NCI-H510A treated with DMSO at 0.1 percent for 48 hours (cell line): ENCODE data around the gene CYB5B.
"Not testable (repeated sequence)": the region's sequence is repeated elsewhere in the genome, so short reads cannot be mapped to it uniquely, and the experiment has no call there.

Experiments used
- DNase-seq: peaks from one replicate; lab custom pipeline; 2025; lab: John Stamatoyannopoulos, UW

CYB5B gene

DNA sequence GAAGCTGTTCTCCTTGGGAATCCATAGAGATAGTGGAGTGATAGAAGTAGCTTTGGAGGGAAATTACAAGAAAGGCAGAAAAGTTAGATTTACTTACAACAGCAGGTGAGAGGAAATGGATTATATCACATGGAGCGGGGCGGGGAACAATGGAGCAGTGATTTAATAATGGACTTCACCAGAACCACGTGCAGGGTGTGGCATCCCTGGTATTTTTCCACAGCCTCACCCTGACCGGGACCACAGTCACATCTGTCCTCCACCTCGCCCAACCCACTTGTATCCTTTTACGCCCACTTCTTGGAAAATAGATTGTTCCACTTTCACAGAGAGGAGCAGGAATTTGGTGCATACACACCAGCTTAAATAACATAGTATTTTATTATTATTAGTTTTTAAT, 15.9 kb upstream of the CYB5B start:
- DNase-seq, result no peak

DNA sequence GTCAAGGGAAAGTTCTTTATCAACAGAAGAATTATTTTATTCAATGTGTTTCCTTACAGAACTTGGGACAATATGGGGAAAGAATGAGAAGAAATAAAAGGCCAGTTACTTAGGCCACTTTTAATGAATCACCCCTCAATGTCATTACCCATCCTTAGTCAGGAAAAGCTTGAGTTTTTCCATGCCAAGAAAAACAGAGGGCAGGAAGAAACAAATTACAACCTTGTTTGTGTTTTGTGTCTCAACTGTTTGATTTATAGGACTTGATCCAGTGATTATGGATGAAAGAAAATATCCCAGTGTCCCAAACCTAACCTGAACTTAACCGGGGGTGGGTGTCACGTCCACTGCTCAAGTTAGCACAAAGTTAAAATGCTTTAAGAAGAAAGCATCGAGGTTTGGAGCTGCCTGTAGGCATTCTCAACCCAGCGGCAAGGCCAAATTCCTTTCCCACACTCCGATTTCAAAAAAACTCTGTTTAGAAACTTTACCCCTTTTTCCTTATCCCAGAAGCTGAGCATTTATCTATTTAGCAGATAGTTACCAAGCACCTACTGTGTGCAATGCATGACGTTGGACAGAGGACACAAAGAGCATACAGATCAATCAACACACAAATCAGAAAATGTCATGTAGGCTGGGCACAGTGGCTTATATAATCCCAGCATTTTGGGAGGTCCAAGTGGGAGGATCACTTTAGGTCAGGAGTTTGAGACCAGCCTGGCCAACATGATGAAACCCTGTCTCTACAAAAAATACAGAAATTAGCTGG, 14.0 kb upstream of the CYB5B start:
- no peak for DNase-seq

DNA sequence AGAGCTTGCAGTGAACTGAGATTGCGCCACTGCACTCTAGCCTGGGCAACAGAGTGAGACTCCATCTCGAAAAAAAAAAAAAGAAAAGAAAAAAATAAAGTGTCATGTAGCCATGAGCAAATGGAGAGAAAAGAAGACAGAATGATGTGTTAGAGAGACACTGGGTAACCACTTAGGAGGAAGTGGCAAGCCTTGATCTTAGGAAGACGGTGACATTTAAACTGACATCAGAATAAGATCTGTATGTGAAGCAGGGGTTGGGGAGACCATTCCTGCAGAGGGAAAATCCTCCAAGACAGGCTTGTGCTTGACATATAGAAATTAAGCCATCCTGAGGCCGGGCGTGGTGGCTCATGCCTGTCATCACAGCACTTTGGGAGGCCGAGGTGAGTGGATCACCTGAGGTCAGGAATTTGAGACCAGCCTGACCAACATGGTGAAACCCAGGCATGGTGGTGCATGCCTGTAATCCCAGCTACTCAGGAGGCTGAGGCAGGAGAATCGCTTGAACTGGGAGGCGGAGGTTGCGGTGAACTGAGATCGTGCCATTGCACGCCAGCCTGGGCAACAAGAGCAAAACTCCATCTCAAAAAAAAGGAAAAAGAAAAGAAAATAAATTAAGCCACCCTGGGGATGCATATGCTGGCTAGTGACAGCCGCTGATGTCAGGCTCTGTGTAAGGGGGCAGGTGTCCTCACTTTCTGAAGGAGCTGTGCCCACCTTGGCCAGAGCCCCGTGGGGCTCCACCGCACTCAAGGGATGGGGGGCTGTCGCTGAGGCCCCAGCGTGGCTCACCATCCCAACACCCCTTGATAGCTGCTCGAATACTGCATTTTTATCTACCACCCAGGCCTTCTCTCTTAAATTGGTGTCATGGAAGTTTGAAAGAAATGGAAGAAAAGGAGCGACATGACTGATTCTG, 13.1 kb upstream of the CYB5B start:
- DNase-seq, result no peak

DNA sequence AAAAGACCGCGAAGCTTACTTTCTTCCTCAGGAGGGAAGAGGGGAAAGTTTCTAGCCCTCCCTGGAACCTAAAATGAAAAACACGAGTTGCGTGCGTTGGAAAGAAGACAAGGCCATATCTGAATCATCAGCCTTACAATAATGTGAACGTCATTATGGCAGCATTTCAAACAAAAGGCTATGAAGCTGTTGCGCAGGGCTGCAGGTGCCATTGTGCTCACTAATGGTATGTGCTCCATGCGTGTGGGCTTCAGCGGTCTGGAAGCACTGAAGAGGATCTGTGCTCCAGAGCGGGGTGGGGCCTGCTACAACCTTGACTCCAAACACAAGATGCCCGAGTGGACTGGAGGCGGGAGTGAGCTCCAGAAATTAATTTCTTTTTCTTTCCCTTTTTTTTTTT, 12.1 kb upstream of the CYB5B start:
- DNase-seq, result no peak

DNA sequence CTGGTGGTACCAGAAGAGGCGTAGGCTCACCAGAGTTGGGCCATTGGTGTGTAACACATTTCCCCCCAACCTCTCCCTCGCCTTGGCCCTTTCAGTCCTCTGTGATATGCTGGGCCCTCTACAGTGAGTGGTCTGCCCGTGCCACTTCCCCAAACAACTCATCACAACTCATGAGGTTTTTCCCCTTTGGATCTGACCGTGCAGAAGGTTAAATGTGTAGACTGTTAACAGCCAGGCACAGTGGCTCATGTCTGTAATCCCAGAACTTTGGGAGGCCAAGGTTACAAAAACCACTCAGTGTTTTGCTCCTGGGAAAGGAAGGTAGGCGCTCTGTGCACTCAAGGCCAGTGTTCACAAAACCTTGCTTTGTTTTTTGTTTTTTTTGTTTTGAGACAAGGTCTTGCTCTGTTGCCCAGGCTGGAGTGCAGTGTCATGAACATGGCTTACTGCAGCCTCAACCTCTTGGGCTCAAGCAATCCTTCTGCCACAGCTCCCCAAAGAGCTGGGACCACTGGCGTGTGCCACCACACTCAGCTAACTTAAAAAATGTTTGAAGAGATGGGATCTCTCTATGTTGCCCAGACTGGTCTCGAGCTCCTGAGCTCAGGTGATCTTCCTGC, 11.3 kb upstream of the CYB5B start:
- DNase-seq, result no peak

DNA sequence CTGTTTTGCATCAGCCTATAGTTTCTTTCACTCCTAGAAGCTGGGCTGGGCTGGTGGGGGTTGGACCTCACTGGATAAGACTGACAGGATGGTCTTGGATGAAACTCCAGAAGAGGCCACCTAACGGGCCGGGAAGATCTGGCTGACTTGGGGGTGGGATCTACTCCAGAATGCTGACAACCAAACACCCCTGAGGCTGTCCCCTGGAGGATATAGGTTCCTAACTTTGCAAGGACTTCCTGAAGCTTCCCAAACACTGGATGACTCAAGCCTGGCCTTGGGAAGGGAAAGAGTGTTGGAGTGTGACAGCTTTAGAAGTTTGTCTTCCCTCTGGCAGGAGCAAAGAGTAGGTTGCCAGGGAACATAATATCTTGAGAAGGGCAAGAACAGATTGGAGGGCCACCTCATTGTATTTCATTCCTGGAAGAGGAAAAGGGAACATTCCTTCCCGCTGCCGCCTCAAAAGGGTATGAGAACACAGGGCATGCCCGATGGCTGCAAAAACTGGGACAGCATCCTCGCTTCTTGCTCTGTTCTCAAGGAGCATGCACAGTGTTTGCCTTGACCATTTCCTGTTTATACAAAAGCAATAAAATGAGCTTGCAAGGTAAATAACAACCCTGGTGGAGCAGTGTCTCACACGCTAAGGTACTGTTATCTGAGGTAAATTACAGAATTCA, 6.8 kb upstream of the CYB5B start:
- DNase-seq, result no peak

DNA sequence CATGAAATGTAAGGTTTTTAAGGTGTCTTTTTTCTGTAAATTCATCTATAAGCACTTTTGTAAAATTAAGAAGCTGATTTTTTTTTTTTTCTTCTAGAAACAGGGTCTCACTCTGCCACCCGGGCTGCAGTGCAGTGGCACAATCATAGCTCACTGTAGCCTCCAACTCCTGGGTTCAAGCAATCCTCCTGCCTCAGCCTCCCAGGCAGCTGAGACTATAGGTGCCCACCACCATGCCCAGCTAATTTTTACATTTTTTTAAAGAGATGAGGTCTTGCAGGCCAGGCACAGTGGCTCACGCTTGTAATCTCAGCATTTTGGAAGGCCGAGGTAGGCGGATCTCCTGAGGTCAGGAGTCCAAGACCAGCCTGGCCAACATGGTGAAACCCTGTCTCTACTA, 4.5 kb upstream of the CYB5B start:
- DNase-seq, result no peak

DNA sequence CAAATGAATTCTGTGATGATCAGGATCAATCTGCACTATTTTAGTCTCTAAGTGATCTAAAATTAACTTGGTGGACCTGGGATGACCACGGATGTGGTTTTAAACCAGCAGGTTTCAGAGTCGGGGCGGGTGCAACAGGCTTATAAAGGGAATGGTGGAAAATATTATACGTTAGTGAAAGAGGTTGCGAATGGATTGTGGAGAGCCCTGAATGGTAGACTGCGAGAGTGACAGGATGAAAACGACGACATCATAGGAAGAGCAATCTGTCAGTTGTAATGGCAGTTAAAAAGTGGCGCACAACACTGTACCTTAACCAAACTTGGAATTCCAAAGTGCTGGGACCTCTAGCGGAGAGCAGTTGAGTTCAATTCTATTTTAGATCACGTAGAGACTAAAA, 1.2 kb upstream of the CYB5B start:
- DNase-seq, result peak; percentile 77

DNA sequence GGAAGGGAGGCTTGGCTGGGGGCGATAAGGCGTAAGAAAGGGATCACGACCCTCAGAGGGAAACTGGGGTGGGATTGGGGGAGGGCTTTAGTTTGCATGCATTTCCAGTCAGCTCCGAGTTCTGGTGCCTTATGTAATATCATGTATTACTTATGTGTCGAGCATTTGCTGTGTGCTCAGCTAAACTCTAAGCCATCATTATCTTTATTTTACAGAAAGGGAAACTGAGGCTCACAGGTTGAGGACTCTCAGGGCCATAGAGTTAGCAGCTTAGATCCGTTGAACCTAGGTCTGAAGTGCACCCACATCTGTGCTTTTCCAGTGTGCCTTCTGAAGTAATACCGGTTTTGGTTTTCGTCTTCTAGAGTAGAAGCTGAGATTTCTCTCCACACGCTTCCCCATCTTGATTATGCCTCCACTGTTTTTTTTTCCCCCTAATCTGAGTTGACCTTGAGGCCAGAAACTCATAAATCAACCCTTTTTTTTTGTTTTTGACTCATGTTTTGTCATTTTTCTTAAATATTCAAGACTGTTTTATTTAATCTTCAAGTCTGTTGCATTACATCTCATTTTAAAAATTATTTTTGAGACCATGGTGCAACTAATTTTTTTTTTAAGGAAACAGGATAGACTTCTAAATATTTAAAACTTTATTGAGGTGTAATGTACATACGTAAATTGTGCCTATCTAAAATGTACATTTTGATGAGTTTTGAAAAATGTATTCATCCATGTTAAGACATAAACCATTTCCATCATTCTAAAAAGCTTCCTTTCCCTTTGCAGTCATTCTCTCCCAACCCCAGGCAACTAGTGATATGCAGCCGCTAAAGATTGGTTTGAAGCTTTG, 741 bp downstream of the CYB5B start:
- DNase-seq, result no peak

DNA sequence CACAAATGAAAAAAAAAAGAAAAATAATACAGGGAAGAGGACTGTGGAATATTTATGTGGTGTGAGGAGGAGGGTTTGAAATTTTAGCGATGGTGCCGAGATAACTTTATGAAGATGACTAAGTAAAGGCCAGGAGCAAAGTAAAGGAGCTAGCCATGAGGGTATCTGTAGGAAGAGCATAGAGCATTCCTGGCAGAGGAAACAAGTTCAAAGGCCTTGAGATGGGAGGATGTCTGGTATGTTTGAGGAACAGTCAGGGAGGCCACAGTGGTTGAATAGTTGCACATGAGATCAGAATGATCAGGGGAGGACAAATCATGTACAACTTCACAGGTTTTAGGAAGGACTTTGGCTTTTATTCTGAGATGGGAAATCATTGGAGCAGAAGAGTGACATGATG, 4.2 kb downstream of the CYB5B start:
- DNase-seq, result no peak

DNA sequence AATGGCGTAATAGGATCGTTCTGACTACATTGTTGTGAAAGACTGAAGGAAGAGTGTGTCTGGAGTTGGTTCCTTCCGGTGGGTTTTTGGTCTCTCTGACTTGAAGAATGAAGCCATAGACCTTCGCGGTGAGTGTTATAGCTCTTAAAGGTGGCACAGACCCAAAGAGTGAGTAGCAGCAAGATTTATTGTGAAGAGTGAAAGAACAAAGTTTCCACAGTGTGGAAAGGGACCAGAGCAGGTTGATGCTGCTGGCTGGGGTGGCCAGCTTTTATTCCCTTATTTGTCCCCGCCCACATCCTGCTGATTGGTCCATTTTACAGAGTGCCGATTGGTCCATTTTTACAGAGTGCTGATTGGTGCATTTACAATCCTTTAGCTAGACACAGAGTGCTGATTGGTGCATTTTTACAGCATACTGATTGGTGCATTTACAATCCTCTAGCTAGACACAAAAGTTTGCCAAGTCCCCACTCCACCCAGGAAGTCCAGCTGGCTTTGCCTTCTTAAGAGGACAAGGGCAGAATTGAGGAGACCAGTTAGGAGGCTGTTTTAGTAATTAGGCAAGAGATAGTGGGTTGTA, 4.7 kb downstream of the CYB5B start:
- DNase-seq, result not testable (repeated sequence)

DNA sequence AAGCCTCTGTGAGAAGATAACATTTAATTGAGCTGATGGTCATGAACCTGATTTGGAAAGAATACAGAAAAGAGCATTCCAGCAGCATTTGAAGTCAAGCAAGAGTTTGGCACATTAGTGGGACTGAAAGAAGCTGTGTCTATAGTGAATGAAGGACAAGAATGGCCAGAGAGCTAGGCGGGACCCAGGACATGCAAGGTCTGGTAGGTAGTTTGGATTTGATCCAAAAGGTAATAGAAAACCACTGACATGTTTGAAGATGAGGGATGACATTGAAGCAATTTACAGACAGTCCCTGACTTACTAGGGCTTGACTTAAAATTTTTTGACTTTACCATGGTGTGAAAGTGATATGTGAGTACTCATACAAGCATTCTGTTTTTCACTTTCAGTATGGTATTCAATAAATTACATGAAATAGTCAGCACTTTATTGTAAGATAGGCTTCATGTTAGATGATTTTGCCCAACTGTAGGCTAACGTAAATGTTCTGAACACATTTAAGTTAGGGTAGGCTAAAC, 7.6 kb downstream of the CYB5B start:
- DNase-seq, result no peak

DNA sequence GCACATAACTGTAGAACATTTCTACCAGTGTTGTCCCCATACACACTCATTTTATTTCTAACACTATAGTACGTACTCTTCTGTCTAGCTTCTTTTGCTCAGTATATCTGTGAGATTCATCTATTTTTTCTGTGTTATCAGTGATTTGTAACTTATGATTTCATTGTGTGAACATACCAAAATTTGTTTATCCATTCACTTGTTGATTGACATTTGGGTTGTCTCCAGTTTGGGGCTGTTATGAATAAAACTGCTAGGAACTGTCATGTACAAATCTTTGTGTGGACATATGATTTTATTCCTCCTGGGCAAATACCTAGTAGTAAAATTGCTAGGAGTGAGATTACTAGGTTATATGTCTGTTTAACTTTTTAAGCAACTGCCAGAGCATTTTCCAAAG, 9.6 kb downstream of the CYB5B start:
- DNase-seq, result no peak

DNA sequence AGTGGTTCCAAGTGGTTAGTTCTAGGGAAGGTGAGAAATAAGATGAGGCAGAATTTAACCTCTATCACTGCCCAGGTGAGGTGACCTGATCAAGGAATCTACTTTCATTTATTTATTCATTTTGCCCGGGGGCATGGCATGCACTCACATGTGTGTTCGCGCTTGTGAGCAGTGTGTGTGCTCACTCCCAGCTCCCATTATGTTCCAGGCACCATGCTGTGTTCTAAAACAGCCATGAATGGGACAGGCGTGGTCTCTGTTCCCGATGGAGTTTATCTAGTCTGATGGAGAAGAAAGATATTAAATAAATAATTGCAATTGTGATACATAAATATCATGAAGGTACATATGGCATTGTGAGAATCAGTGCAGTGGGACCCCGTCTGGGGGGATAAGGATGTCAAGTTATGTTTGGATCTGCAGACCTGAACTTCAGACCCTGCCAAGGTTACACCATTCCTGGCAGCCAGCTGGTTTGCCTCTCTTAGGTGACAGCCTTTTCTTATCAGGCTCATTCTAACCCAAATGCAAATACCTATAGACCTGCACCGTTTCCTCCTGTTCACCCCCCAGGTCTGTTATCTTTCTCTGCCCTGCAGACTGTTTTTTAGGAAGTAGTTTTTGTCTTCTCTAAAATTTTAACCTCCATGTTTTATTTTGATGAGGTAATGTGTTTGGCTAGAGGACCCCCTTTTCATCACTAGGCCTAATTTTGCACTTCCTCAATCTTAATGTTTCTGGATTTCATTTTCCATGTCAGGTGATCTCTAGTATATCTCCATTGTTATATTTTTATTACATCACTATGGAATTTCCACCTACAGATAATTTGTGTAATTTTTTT, 11.8 kb downstream of the CYB5B start:
- DNase-seq, result no peak

DNA sequence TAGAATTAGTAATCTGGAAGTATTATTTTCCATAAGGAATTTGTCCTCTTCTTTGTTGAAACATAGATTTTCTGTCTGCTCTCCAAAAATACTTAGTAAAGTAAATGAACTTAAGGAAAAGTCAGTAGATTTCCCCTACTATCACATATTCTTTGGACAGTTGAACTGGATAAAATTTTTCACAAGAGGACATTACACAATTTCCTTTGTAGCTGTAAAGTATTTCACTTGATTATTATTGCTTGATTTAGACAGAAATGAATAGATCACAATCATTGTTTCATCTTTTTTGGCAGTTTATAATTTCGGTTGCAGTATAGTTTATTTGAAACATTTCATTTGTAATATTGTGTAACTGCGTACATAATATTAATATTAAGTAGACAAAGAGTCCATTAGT, 12.5 kb downstream of the CYB5B start:
- DNase-seq, result no peak

DNA sequence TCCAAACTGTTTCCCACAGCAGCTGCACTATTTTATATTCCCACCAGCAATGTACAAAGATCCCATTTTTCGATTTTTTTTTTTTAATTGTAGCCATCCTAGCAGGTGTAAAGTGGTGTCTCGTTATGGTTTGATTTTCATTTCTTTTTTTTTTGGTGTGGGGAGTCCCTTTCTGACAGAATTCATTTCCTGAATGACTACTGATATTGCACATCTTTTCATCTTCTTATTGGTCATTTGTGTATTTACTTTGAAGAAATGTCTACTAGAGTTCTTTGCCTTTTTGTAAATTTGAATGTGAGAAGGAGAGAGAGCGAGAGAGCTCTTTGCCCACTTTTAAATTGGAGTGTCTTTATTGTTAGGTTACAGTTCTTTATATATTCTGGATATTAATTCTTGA, 14.0 kb downstream of the CYB5B start:
- no peak for DNase-seq

DNA sequence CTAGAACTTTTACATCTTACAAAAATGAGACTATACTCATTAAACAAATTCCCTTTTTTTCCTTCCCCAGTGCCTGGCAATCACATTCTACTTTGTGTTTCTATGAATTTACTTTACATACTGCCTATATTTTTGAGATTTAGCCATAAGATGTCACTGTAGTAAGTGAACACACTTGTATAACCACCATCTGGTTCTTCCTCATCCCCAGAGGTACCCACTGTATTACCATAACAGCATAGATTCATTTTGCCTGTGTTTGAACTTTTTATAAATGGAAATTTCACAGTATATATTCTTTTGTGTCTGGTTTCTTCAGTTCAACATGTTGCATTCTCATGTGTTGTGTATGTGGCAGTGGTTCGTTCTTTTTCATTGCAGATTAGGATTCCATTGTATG, 15.8 kb downstream of the CYB5B start:
- DNase-seq, result no peak

DNA sequence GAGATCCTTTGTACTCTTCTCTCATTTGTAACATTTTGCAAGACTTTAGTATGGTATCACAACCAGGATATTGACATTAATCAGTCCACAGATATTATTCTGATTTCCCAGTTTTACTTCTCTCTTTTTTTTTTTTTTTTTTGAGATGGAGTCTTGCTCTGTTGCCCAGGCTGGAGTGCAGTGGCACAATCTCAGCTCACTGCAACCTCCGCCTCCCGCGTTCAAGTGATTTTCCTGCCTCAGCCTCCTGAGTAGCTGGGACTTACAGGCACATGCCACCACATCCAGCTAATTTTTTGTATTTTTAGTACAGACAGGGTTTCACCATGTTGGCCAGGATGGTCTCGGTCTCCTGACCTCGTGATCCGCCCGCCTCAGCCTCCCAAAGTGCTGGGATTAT, 16.6 kb downstream of the CYB5B start:
- DNase-seq, result not testable (repeated sequence)

DNA sequence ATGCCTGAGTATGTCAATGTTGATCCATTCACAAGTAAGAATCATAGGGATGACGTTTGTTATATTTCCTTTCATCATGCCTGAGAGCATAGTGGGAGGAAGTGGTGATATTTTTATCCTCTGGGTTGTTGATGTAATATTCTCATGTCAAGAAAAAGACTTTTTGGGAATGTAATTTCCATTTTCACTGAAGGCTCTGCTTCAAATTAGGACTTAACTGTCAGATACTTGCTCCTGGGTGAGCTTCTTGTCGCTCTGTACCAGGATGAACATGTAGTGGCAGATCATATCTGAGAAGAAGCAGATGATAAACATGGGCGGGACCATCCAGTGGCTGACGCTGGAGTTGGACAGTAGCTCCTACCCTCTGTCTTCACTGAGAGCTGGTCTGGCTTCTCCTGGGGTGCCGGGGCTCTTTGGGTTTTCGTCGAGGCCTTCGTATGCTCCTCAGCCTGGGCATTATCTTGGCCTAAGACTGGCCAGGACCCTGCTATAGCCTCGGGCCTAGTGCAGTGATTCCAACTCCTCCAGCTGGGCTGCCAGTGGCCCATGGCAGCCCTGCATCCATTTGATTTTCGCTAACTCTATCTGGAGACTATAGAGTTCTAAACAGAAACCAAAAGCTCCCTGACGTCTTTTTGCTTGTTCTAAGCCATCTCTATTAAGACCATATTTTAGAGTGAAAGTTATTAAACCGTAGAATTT, 19.7 kb downstream of the CYB5B start:
- DNase-seq, result no peak
